IPS DF 6.9 (cell line): ENCODE results near the gene MBD3.
"Not testable (repeated sequence)": the region's sequence is repeated elsewhere in the genome, so short reads cannot be mapped to it uniquely, and the experiment has no call there.

ENCODE experiments used
- DNase-seq: peaks from one replicate; pipeline ENCODE4 v3.0.0-alpha.2; 2013; ENCODE audit warnings: low read depth, low spot score
- H3K27ac ChIP-seq: one replicate; pipeline ENCODE4 v1.5.1; 2013; ENCODE audit warnings: low read length, control low read depth
- H3K27me3 ChIP-seq: 2 replicates; pipeline ENCODE4 v1.6.1; 2013; ENCODE audit warnings: mild to moderate bottlenecking, low read length; ENCODE audit not compliant: control insufficient read depth, insufficient read depth
- H3K36me3 ChIP-seq: 2 replicates; pipeline ENCODE4 v1.6.1; 2013; ENCODE audit warnings: low read length; ENCODE audit not compliant: control insufficient read depth, insufficient read depth
- H3K4me1 ChIP-seq: 2 replicates; pipeline ENCODE4 v1.6.1; 2013; ENCODE audit warnings: low read length; ENCODE audit not compliant: control insufficient read depth, insufficient read depth
- H3K4me3 ChIP-seq: 2 replicates; pipeline ENCODE4 v1.5.1; 2013; ENCODE audit warnings: mild to moderate bottlenecking, low read length
- H3K9me3 ChIP-seq: 2 replicates; pipeline ENCODE4 v1.6.1; 2013; ENCODE audit warnings: low read length, inconsistent platforms; ENCODE audit not compliant: control insufficient read depth, insufficient read depth
- WGBS: extraction: QIAGEN DNeasy Blood & Tissue Kit; methylation state at CpG from one replicate; pipeline ENCODE4 v1.1.7; 2013; ENCODE audit warnings: mixed read lengths, missing lambda C conversion rate; ENCODE audit not compliant: insufficient read length, insufficient coverage; 5-methylcytosine and 5-hydroxymethylcytosine counted together

MBD3 gene

DNA sequence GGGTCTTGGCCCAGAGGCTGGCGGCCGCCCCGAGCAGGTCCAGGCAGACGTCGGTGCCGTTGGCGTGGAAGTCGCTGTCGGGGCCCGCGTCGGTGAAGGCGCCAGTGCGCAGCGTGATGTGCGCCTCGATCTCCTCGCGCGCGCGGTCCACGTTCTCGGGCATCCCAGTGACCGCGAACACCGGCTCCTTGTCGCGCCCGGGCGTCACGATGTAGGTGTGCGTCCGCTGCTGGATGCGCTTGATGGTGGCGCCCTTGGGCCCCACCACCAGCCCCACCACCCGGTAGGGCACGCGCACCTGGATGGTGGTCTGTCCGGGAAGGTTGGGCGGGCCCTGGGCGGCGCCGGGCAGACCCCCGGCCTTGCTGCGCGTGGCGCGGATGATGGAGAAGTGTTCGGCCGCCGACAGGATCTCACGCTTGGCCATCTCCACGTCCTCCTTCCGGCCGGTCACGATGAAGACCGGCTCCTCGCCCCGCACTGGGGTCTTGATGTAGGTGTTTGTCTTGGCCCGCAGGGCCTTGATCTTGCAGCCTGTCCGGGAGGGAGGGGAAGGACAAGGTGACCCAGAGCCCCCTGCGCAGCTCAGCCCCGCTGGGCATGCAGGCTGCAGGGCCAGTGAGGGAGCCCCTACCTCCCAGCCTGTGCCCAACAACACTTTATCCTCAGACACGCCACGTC, 36.1 kb downstream of the MBD3 start:
- Histone ChIP-seq H3K4me3 (no peak overlapping the region), H3K4me1 (no peaks in the 10 kb centered on the region)
- DNase-seq = no peak

DNA sequence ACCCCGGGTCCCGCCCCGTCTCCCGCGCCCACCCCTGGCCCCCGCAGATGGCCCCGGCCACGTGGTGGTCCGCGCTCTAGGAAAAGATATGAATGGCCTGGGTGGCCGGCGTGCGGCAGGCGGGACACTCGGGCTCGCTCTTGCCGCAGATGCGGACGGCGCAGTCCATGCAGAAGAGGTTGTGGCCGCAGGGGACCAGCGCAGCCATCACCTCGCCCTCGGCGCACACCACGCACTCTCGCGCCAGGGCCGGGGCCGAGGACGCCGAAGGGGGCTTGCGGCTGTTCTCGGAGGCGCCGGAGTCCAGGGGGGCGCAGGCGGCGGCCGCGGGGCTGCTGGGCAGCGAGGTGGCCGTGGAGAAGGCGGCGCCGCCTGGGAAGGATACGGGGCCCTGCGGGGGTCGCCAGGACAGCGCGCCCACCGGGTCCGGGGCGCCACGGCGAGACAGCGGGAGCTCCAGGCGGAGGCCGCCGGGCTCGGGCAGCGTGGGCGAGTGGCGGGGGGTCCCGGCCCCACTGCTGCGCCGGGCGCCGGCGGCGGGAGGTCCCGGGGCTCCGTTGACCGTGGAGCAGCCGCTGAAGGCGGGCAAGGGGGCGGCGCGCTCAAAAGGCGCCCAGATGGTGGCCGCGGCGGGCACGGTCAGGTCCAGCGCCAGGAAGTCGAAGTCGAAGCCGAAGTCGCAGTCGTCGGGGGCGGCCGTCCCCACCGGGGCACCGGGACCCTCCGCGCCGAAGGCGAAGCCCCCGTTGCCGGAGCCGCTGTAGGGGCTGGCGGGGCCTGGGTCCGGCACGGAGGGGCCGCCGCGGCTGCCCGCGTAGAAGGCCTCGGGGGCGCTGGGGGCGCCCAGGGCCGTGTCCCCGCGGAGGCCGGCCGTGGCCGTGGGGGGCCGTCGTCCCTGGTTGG, 36.9 kb downstream of the MBD3 start:
- no peaks in the 10 kb centered on the region for H3K9me3 ChIP-seq
- no peak overlapping the region for H3K27ac ChIP-seq
- H3K36me3 ChIP-seq = peaks cover 15% of the 10 kb centered on the region
- WGBS = no CpG with 5 or more reads among the region's 121 CpGs
- H3K27me3 ChIP-seq = no peaks in the 10 kb centered on the region
- H3K4me3 ChIP-seq = no peak overlapping the region
- no peak for DNase-seq
- no peaks in the 10 kb centered on the region for H3K4me1 ChIP-seq

More for the DNA sequence above, 36.1 kb downstream of the MBD3 start:
- H3K27ac ChIP-seq = no peak overlapping the region
- H3K27me3 ChIP-seq = no peaks in the 10 kb centered on the region
- H3K36me3 ChIP-seq = peaks cover 19% of the 10 kb centered on the region
- H3K9me3 ChIP-seq = no peaks in the 10 kb centered on the region
- no CpG with 5 or more reads among the region's 66 CpGs for WGBS

GRCh38 chr19:1554968-1555367, 37.7 kb downstream of the MBD3 start:
- no CpG with 5 or more reads among the region's 24 CpGs for WGBS

GRCh38 chr19:1553415-1553814, 39.2 kb downstream of the MBD3 start:
- H3K4me3 ChIP-seq = no peak overlapping the region
- no peaks in the 10 kb centered on the region for H3K4me1 ChIP-seq
- no peak for DNase-seq
- peaks cover 12% of the 10 kb centered on the region for H3K36me3 ChIP-seq
- WGBS = no CpG with 5 or more reads among the region's 10 CpGs
- H3K27ac ChIP-seq = no peak overlapping the region
- no peaks in the 10 kb centered on the region for H3K27me3 ChIP-seq
- no peaks in the 10 kb centered on the region for H3K9me3 ChIP-seq

More at GRCh38 chr19:1554968-1555367, 37.7 kb downstream of the MBD3 start:
- no peak overlapping the region for H3K27ac ChIP-seq
- H3K27me3 ChIP-seq = no peaks in the 10 kb centered on the region
- DNase-seq = no peak
- H3K4me1 ChIP-seq = no peaks in the 10 kb centered on the region
- peaks cover 12% of the 10 kb centered on the region for H3K36me3 ChIP-seq
- H3K4me3 ChIP-seq = no peak overlapping the region
- H3K9me3 ChIP-seq = no peaks in the 10 kb centered on the region

GRCh38 chr19:1551068-1552040, 41.3 kb downstream of the MBD3 start:
- no peak overlapping the region for H3K4me3 ChIP-seq

DNA sequence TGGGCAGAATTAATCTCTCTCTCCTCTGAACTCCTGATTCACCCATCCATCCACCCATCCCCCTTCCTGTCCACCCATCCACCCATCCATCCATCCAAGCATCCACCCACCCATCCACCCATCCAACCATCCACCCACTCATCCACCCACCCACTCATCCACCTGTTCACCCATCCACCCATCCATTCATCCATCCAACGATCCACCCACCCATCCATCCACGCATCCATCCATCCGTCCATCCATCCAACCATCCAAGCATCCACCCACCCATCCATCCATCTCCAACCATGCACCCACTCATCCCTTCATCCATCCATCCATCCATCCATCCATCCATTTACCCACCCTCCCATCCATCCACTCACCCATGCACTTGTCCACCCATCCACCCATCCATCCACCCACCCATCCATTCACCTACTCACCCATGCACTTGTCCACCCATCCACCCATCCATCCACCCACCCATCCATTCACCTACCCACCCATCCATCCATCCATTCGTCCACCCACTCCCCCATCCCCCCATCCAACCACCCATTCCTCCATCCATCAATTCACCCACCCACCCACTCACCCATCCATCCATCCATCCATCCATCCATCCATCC, 43.2 kb downstream of the MBD3 start:
- Histone ChIP-seq H3K36me3 (no peaks in the 10 kb centered on the region), H3K27ac (no peak overlapping the region), H3K4me3 (no peak overlapping the region), H3K27me3 (no peaks in the 10 kb centered on the region), H3K4me1 (no peaks in the 10 kb centered on the region), H3K9me3 (no peaks in the 10 kb centered on the region)
- 100% methylated on average over 4 of the region's 4 CpGs for WGBS
- DNase-seq = no peak

More at GRCh38 chr19:1551068-1552040, 41.3 kb downstream of the MBD3 start:
- no peaks in the 10 kb centered on the region for H3K4me1 ChIP-seq
- no peaks in the 10 kb centered on the region for H3K9me3 ChIP-seq
- no peak for DNase-seq
- no peak overlapping the region for H3K27ac ChIP-seq
- no CpG with 5 or more reads among the region's 17 CpGs for WGBS
- no peaks in the 10 kb centered on the region for H3K27me3 ChIP-seq
- H3K36me3 ChIP-seq = peaks cover 9% of the 10 kb centered on the region

- Histone ChIP-seq H3K9me3 (no peaks in the 10 kb centered on the region), H3K27ac (no peak overlapping the region), H3K4me3 (no peak overlapping the region), H3K4me1 (no peaks in the 10 kb centered on the region), H3K36me3 (no peaks in the 10 kb centered on the region), H3K27me3 (no peaks in the 10 kb centered on the region)
- WGBS = no CpG with 5 or more reads among the region's 17 CpGs
- DNase-seq = no peak
Measured at GRCh38 chr19:1540365-1540925, 52.2 kb downstream of the MBD3 start.

DNA sequence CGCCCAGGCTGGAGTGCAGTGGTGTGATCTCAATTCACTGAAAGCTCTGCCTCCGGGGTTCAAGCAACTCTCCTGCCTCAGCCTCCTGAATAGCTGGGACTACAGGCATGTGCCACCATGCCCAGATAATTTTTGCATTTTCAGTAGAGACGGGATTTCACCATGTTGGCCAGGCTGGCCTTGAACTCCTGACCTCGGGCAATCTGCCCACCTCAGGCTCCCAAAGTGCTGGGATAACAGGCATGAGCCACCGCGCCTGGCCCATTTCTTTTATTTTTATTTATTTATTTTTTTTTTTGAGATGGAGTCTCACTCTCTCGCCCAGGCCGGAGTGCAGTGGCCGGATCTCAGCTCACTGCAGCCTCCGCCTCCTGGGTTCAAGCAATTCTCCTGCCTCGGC, 52.9 kb downstream of the MBD3 start:
- DNase-seq, H3K4me1 ChIP-seq, H3K27ac ChIP-seq, H3K9me3 ChIP-seq, H3K36me3 ChIP-seq, H3K4me3 ChIP-seq, H3K27me3 ChIP-seq: not testable (repeated sequence)
- WGBS = no CpG with 5 or more reads among the region's 11 CpGs

- Histone ChIP-seq H3K4me3 (no peak overlapping the region), H3K9me3 (no peaks in the 10 kb centered on the region), H3K36me3 (no peaks in the 10 kb centered on the region), H3K27ac (no peak overlapping the region), H3K27me3 (no peaks in the 10 kb centered on the region), H3K4me1 (no peaks in the 10 kb centered on the region)
- no CpG with 5 or more reads among the region's 15 CpGs for WGBS
- no peak for DNase-seq
Measured at GRCh38 chr19:1538978-1539377, 53.7 kb downstream of the MBD3 start.
